Measurements from ENCODE around the gene KCTD7. TPM values are rescaled to one million over a fixed set of nuclear protein-coding genes. Genes with fewer than 3 reads are reported as not detected.

The KCTD7 gene
- total RNA-seq, 4 donors from 2014 or later, result 9.5 to 25.2 (median 18.6) TPM

GRCh38 chr7:66642186-66642585 is 13.5 kb downstream of the KCTD7 start:
- TF ChIP-seq CTCF (IDR thresholded peaks at IDR 0.05; ENCODE audit: low read depth), result no peak

GRCh38 chr7:66642932-66643331 is 14.3 kb downstream of the KCTD7 start:
- TF ChIP-seq CTCF (IDR thresholded peaks at IDR 0.05; ENCODE audit: low read depth), result no peak

GRCh38 chr7:66643395-66643794 is 14.7 kb downstream of the KCTD7 start:
- TF ChIP-seq CTCF (IDR thresholded peaks at IDR 0.05; ENCODE audit: low read depth), result no peak

GRCh38 chr7:66654275-66655112 is 25.8 kb downstream of the KCTD7 start:
- no peak for TF ChIP-seq CTCF (IDR thresholded peaks at IDR 0.05; ENCODE audit: low read depth)

GRCh38 chr7:66657798-66658197 is 29.1 kb downstream of the KCTD7 start:
- TF ChIP-seq CTCF (IDR thresholded peaks at IDR 0.05; ENCODE audit: low read depth), result no peak

- TF ChIP-seq CTCF (IDR thresholded peaks at IDR 0.05; ENCODE audit: low read depth), result no peak
Measured at GRCh38 chr7:66662646-66663264, 34.1 kb downstream of the KCTD7 start.

GRCh38 chr7:66664590-66665293 is 36.1 kb downstream of the KCTD7 start:
- no peak for TF ChIP-seq CTCF (IDR thresholded peaks at IDR 0.05; ENCODE audit: low read depth)
